ENCODE data around the gene TTYH1.

Gene TTYH1

GRCh38 chr19:54424660-54425381 is 9.6 kb downstream of the TTYH1 start:
- H3K36me3 ChIP-seq (ENCODE audit: control insufficient read depth, insufficient read depth, low read length) = no peaks in the 10 kb centered on the region
- H3K9me3 ChIP-seq (ENCODE audit: control insufficient read depth, low read length) = no peaks in the 10 kb centered on the region
- H2AFZ ChIP-seq = no peak overlapping the region
- peaks cover 8% of the 10 kb centered on the region for H3K27me3 ChIP-seq (ENCODE audit: control insufficient read depth, insufficient read depth, low read length)
- no peak overlapping the region for H3K4me2 ChIP-seq (ENCODE audit: low read length)
- H3K9ac ChIP-seq = no peak overlapping the region
- no peak for TF ChIP-seq CTCF (IDR thresholded peaks at IDR 0.05)
- no peaks in the 10 kb centered on the region for H3K79me2 ChIP-seq
- H3K4me3 ChIP-seq (ENCODE audit: low read depth, low read length) = no peak overlapping the region
- H3K4me1 ChIP-seq = no peaks in the 10 kb centered on the region
- H3K27ac ChIP-seq = no peak overlapping the region

- no peak overlapping the region for H3K4me3 ChIP-seq (ENCODE audit: low read depth, low read length)
- H3K79me2 ChIP-seq = no peaks in the 10 kb centered on the region
- H3K36me3 ChIP-seq (ENCODE audit: control insufficient read depth, insufficient read depth, low read length) = no peaks in the 10 kb centered on the region
- no peak for TF ChIP-seq CTCF (IDR thresholded peaks at IDR 0.05)
- no peaks in the 10 kb centered on the region for H3K4me1 ChIP-seq
- H3K27me3 ChIP-seq (ENCODE audit: control insufficient read depth, insufficient read depth, low read length) = peaks cover 8% of the 10 kb centered on the region
- no peak overlapping the region for H3K9ac ChIP-seq
- H2AFZ ChIP-seq = no peak overlapping the region
- no peak overlapping the region for H3K4me2 ChIP-seq (ENCODE audit: low read length)
- no peak overlapping the region for H3K27ac ChIP-seq
- no peaks in the 10 kb centered on the region for H3K9me3 ChIP-seq (ENCODE audit: control insufficient read depth, low read length)
These were observed 10.1 kb downstream of the TTYH1 start for GRCh38 chr19:54425382-54425723.

- Histone ChIP-seq H3K27ac (no peak overlapping the region), H3K27me3 (ENCODE audit: control insufficient read depth, insufficient read depth, low read length) (peaks cover 2% of the 10 kb centered on the region), H2AFZ (no peak overlapping the region), H3K9me3 (ENCODE audit: control insufficient read depth, low read length) (no peaks in the 10 kb centered on the region), H3K36me3 (ENCODE audit: control insufficient read depth, insufficient read depth, low read length) (no peaks in the 10 kb centered on the region), H3K9ac (no peak overlapping the region), H3K79me2 (no peaks in the 10 kb centered on the region), H3K4me1 (peaks cover 1% of the 10 kb centered on the region), H3K4me3 (ENCODE audit: low read depth, low read length) (no peak overlapping the region), H3K4me2 (ENCODE audit: low read length) (no peak overlapping the region)
- TF ChIP-seq CTCF (IDR thresholded peaks at IDR 0.05) = no peak
These were observed 11.1 kb downstream of the TTYH1 start for GRCh38 chr19:54426291-54426931.

- no peak overlapping the region for H3K9ac ChIP-seq
- no peak overlapping the region for H3K4me2 ChIP-seq (ENCODE audit: low read length)
- no peak for TF ChIP-seq CTCF (IDR thresholded peaks at IDR 0.05)
- no peaks in the 10 kb centered on the region for H3K27me3 ChIP-seq (ENCODE audit: control insufficient read depth, insufficient read depth, low read length)
- H3K79me2 ChIP-seq = no peaks in the 10 kb centered on the region
- no peaks in the 10 kb centered on the region for H3K9me3 ChIP-seq (ENCODE audit: control insufficient read depth, low read length)
- H3K4me3 ChIP-seq (ENCODE audit: low read depth, low read length) = no peak overlapping the region
- no peak overlapping the region for H3K27ac ChIP-seq
- H3K4me1 ChIP-seq = peaks cover 3% of the 10 kb centered on the region
- no peak overlapping the region for H2AFZ ChIP-seq
- no peaks in the 10 kb centered on the region for H3K36me3 ChIP-seq (ENCODE audit: control insufficient read depth, insufficient read depth, low read length)
These were observed 12.3 kb downstream of the TTYH1 start for GRCh38 chr19:54427586-54427985.
